GM18511 (cell line): ENCODE measurements around the gene XKRX.

Experiments
- ATAC-seq: cut with Tn5 transposase; IDR thresholded peaks from one replicate; pipeline ENCODE4 v1.9.1; 2021; ENCODE audit warnings: mild to moderate bottlenecking, moderate library complexity; ENCODE audit not compliant: unreplicated experiment

The XKRX gene

GRCh38 chrX:100904433-100904832, 24.3 kb downstream of the XKRX start:
- ATAC-seq: no peak

GRCh38 chrX:100895365-100896075, 33.2 kb downstream of the XKRX start:
- no peak for ATAC-seq

- ATAC-seq: no peak
These were observed 45.1 kb downstream of the XKRX start for GRCh38 chrX:100883654-100884053.

GRCh38 chrX:100880368-100880767, 48.3 kb downstream of the XKRX start:
- ATAC-seq: no peak

GRCh38 chrX:100874325-100874724, 54.4 kb downstream of the XKRX start, which contains the start of gene NOX1:
Gene NOX1 (minus strand): TSS chrX:100874359. CDS start chrX:100874139, 220 bp downstream.
- no peak for ATAC-seq

GRCh38 chrX:100871594-100872560, 56.8 kb downstream of the XKRX start:
- no peak for ATAC-seq

GRCh38 chrX:100870527-100870926, 58.2 kb downstream of the XKRX start:
- ATAC-seq: no peak

- no peak for ATAC-seq
These were observed 60.4 kb downstream of the XKRX start for GRCh38 chrX:100868273-100868672.

- ATAC-seq: no peak
These were observed 63.9 kb downstream of the XKRX start for GRCh38 chrX:100864657-100865391.
